ENCODE measurements around the gene MPG.

MPG gene

GRCh38 chr16:85865-86264 is 7.8 kb downstream of the MPG start:
- DNase-seq = peak in 1 of 2 experiments; percentile 31

GRCh38 chr16:86483-86952 is 8.5 kb downstream of the MPG start:
- DNase-seq = no peak

- no peak for DNase-seq
Observed at GRCh38 chr16:88613-89012, 10.6 kb downstream of the MPG start.

- DNase-seq = no peak
Observed at GRCh38 chr16:89391-90302, 11.6 kb downstream of the MPG start.

GRCh38 chr16:91484-91883 is 13.5 kb downstream of the MPG start:
- DNase-seq = peak in 1 of 2 experiments; percentile 27

GRCh38 chr16:92431-93339 is 14.7 kb downstream of the MPG start:
- DNase-seq = no peak

- no peak for DNase-seq
Observed at GRCh38 chr16:94918-95265, 16.9 kb downstream of the MPG start.

- peak in 1 of 2 experiments; percentile 39 for DNase-seq
Observed at GRCh38 chr16:96935-97381, 18.9 kb downstream of the MPG start.

GRCh38 chr16:97822-98221 is 19.8 kb downstream of the MPG start:
- DNase-seq = no peak

- DNase-seq = no peak
Observed at GRCh38 chr16:100989-101388, 23.0 kb downstream of the MPG start.

GRCh38 chr16:101586-101985 is 23.6 kb downstream of the MPG start:
- no peak for DNase-seq

- no peak for DNase-seq
Observed at GRCh38 chr16:102060-102855, 24.2 kb downstream of the MPG start.

GRCh38 chr16:104355-104754 is 26.3 kb downstream of the MPG start:
- no peak for DNase-seq

GRCh38 chr16:104928-105327 is 26.9 kb downstream of the MPG start:
- no peak for DNase-seq

- no peak for DNase-seq
Observed at GRCh38 chr16:105521-105920, 27.5 kb downstream of the MPG start.

GRCh38 chr16:106623-107324 is 28.7 kb downstream of the MPG start:
- DNase-seq = no peak

GRCh38 chr16:112153-112840 is 34.3 kb downstream of the MPG start:
- DNase-seq = no peak

GRCh38 chr16:114327-114726 is 36.3 kb downstream of the MPG start:
- no peak for DNase-seq

GRCh38 chr16:116015-116414 is 38.0 kb downstream of the MPG start:
- DNase-seq = no peak

- DNase-seq = no peak
Observed at GRCh38 chr16:117379-118365, 39.6 kb downstream of the MPG start.

Data from cerebellar nuclear complex (tissue), 1 donor.